Right lobe of liver (tissue), 6 donors: ENCODE results near the gene MRFAP1L1. TPM values are rescaled to one million over a fixed set of nuclear protein-coding genes. Genes with fewer than 3 reads are reported as not detected.
"Not testable (repeated sequence)": the region's sequence is repeated elsewhere in the genome, so short reads cannot be mapped to it uniquely, and the experiment has no call there.

Source experiments
- ATAC-seq, 4 donors: fragments of 200-7000 bp; cut with Tn5 transposase; one replicate each; pipeline ENCODE4 v1.9.1; 2020; ENCODE audit warnings: mild to moderate bottlenecking in 4 of 4, moderate library complexity in 4 of 4
- DNase-seq, 3 donors: peaks; one replicate each; pipeline ENCODE4 v3.0.0-alpha.2; 2020
- H3K27ac ChIP-seq, 3 donors: fragments of 200-600 bp; one replicate each; pipeline ENCODE4 v1.8.0; 2022
- H3K27me3 ChIP-seq, 2 donors: fragments of 200-600 bp; one replicate each; pipeline ENCODE4 v1.8.0; 2022
- H3K36me3 ChIP-seq, 4 donors: fragments of 200-600 bp; sonication (generic) in 1 of 4; one replicate each; pipeline versions ENCODE4 v1.5.1 to v1.8.0; 2017 to 2022; ENCODE audit warnings: control low read depth in 1 of 4
- H3K4me1 ChIP-seq, 4 donors: fragments of 200-600 bp; sonication (generic) in 1 of 4; one replicate each; pipeline versions ENCODE4 v1.5.1 to v1.8.0; 2017 to 2022; ENCODE audit warnings: control low read depth in 1 of 4
- H3K4me3 ChIP-seq, 3 donors: fragments of 200-600 bp; one replicate each; pipeline ENCODE4 v1.8.0; 2022
- H3K9me3 ChIP-seq, 4 donors: fragments of 200-600 bp; sonication (generic) in 1 of 4; one replicate each; pipeline versions ENCODE4 v1.5.1 to v1.8.0; 2017 to 2022; ENCODE audit warnings: control low read depth in 1 of 4
- POLR2A ChIP-seq: fragments of 450-650 bp; IDR thresholded peaks from one replicate; pipeline ENCODE4 v1.6.1; 2017; ENCODE audit warnings: antibody characterized with exemption, mild to moderate bottlenecking
- WGBS: methylation state at CpG from one replicate; pipeline ENCODE4 v1.1.6; 2018; ENCODE audit warnings: low coverage, low lambda C conversion rate; ENCODE audit not compliant: insufficient coverage; ENCODE audit errors: missing lambda C conversion rate; 5-methylcytosine and 5-hydroxymethylcytosine counted together
- intact Hi-C, 2 donors: fragments of 100-400 bp; cut with DNase I; formaldehyde crosslinking; loops; one replicate each; pipeline versions ENCODE4 v1.11.2 to v1.14.1; 2022
- long read RNA-seq: library from polyadenylated mRNA; unstranded; transcript quantifications from one replicate; pipeline ENCODE4 v2.0.0, GENCODE V29; 2019
- total RNA-seq, 6 experiments: library from RNA; depleted of rRNA in 2 of 6; stranded (reverse); fragments of >200 nt in 2 of 6; fragmentation: NEBNext Ultra II Directional in 3 of 6; extraction: Animal tissue kit (Norgen Biotek cat#: 25700) in 3 of 6; gene quantifications; one replicate each; pipeline versions ENCODE4 v1.1.0 to v1.2.4, GENCODE V29; 2016 to 2023
- TF ChIP-seq, protein P1 (sequence below), 4 donors: fragments of 200-600 bp in 3 of 4; fragments of 450-650 bp in 1 of 4; IDR thresholded peaks; one replicate each; pipeline versions ENCODE4 v1.5.1 to v1.8.0; 2016 to 2022; ENCODE audit warnings: antibody characterized with exemption in 4 of 4, mild to moderate bottlenecking in 2 of 4
- donor health status: DM: no; HTN: yes; CAD: no.
- donor health status: DM: no; HTN: no; CAD: no.
- donor health status: DM: no; HTN: no; CAD: no.
- donor health status: DM: no; HTN: yes; CAD: no.
- donor health status: DM: no; HTN: yes; CAD: no.

Gene MRFAP1L1
- total RNA-seq: 10 to 100 TPM; 18.9 to 30.7 (median 28.4) TPM
- long read RNA-seq, transcript MRFAP1L1-201 (2 exons, 1,593 nt): major isoform, 11 of 12 reads
- long read RNA-seq, partial matches to known transcripts: 0 of 12 reads
- long read RNA-seq, other reads (novel, unspliced or antisense): 0 of 12 reads

- ATAC-seq: peak; percentile 92 to 98 (median 95)
- Histone ChIP-seq H3K4me3 (peak within 1 kb of the TSS; percentile 76 to 83 (median 76)), H3K9me3 (no peaks in the 10 kb centered on the region), H3K27ac (peak within 1 kb of the TSS; percentile 75 to 83 (median 83)), H3K36me3 (peaks cover 0 to 2% (median 0%) of the 10 kb centered on the region in 4 donors), H3K4me1 (peaks cover 0 to 45% (median 19%) of the 10 kb centered on the region in 4 donors), H3K27me3 (no peaks in the 10 kb centered on the region)
- TF ChIP-seq, protein P1, sequence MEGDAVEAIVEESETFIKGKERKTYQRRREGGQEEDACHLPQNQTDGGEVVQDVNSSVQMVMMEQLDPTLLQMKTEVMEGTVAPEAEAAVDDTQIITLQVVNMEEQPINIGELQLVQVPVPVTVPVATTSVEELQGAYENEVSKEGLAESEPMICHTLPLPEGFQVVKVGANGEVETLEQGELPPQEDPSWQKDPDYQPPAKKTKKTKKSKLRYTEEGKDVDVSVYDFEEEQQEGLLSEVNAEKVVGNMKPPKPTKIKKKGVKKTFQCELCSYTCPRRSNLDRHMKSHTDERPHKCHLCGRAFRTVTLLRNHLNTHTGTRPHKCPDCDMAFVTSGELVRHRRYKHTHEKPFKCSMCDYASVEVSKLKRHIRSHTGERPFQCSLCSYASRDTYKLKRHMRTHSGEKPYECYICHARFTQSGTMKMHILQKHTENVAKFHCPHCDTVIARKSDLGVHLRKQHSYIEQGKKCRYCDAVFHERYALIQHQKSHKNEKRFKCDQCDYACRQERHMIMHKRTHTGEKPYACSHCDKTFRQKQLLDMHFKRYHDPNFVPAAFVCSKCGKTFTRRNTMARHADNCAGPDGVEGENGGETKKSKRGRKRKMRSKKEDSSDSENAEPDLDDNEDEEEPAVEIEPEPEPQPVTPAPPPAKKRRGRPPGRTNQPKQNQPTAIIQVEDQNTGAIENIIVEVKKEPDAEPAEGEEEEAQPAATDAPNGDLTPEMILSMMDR (IDR thresholded peaks at IDR 0.05): no peak
- no peak for TF ChIP-seq POLR2A
- WGBS: under 1% methylated on average over 64 of the region's 72 CpGs
- intact Hi-C loops: no loop called here
- DNase-seq: peak; percentile 95 to 97 (median 97)
Observed at GRCh38 chr4:6709230-6710114, at the start of gene MRFAP1L1. TSS of gene MRFAP1L1 (minus strand) at chr4:6709865. CDS start at chr4:6709629, 236 bp downstream.

DNA sequence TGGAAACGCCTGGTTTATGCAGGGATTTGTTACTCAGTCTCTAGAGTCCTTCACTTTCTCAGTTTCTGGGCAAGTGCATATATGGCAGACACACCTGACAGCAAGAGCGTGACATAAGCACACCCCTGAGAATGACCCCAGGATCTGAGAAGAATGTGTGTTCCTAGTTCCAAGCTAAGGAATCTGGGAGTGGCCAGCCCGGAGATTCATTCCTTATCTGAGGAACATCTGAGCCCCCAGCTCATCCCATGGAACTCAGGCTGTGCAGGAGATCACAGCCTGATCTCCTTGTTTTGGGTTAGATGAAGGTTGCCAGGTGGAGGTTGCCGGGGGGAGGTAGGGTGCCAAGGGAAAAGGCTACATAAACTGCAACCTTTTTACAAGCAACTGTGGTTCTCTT is 49.1 kb upstream of the MRFAP1L1 start:
- H3K4me3 ChIP-seq: no peak overlapping the region
- WGBS: 90% methylated on average over 1 of the region's 4 CpGs
- no peaks in the 10 kb centered on the region for H3K9me3 ChIP-seq
- peak in 1 of 3 donors; percentile 1 for DNase-seq
- ATAC-seq: no peak
- no peak overlapping the region for H3K27ac ChIP-seq
- H3K4me1 ChIP-seq: peaks cover 0 to 19% (median 9%) of the 10 kb centered on the region in 4 donors
- no peak for TF ChIP-seq POLR2A
- TF ChIP-seq, protein P1 (IDR thresholded peaks at IDR 0.05): no peak
- no peaks in the 10 kb centered on the region for H3K36me3 ChIP-seq
- H3K27me3 ChIP-seq: no peaks in the 10 kb centered on the region
- intact Hi-C loops: no loop called here

- peaks cover 0 to 40% (median 16%) of the 10 kb centered on the region in 4 donors for H3K4me1 ChIP-seq
- H3K27me3 ChIP-seq, H3K4me3 ChIP-seq, H3K9me3 ChIP-seq, DNase-seq, H3K27ac ChIP-seq, H3K36me3 ChIP-seq, ATAC-seq, intact Hi-C loops: not testable (repeated sequence)
- WGBS: 42% methylated on average over 2 of the region's 6 CpGs
Observed at GRCh38 chr4:6756345-6756744, 46.7 kb upstream of the MRFAP1L1 start.

DNA sequence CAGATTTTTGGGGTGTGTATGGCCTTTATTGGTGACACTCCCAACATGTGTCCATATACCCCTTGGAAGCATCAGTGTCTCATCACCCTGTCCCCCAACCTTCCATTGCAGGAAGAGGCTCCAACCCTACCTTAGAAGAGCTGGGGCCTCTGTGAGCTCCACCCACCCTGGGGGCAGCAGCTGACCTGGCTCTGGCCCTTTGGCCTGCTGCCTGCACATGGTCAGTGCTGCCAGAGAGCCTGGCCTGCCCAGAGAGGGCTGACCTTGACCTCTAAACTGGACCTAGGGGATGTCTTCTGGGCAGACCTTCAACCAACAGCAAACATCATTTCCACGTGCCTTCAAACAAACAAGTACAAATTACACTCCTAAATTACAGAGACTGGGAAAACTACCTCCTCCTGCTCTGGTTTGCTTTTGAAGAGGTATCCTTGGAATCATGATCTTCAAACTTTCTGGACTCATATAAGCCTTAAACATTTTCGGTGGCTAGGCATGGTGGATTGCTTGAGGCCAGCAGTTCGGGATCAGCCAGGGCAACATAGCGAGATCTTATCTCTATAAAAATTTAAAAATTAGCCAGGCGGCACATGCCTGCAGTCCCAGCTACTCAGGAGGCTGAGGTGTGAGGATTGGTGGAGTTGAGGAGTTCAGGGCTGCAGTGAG is 45.6 kb upstream of the MRFAP1L1 start:
- no peaks in the 10 kb centered on the region for H3K9me3 ChIP-seq
- H3K4me1 ChIP-seq: peaks cover 0 to 51% (median 22%) of the 10 kb centered on the region in 4 donors
- 46% methylated on average over 5 of the region's 5 CpGs for WGBS
- no peaks in the 10 kb centered on the region for H3K27me3 ChIP-seq
- intact Hi-C loops: no loop called here
- no peak for TF ChIP-seq POLR2A
- TF ChIP-seq, protein P1 (IDR thresholded peaks at IDR 0.05): no peak
- no peaks in the 10 kb centered on the region for H3K36me3 ChIP-seq
- H3K4me3 ChIP-seq: no peak overlapping the region
- peak; percentile 87 to 94 (median 92) for DNase-seq
- H3K27ac ChIP-seq: peak overlapping the region; percentile 22 to 89 (median 48)
- peak; percentile 73 to 86 (median 82) for ATAC-seq
